RWPE2 (cell line): Measurements from ENCODE around the gene ADAMTS5.

Experiments
- ATAC-seq: fragments of 200-7000 bp; cut with Tn5 transposase; 3 replicates; pipeline ENCODE4 v1.9.1; 2021; ENCODE audit warnings: low read depth
- DNase-seq: peaks from one replicate; pipeline ENCODE4 v3.0.0-alpha.2; 2020; ENCODE audit warnings: low spot score
- H3K27ac ChIP-seq: fragments of 450-650 bp; 2 replicates; pipeline ENCODE4 v1.5.1; 2017; ENCODE audit warnings: mild to moderate bottlenecking; ENCODE audit not compliant: poor library complexity, severe bottlenecking
- H3K27me3 ChIP-seq: fragments of 250-450 bp; sonication (Bioruptor Pico); 2 replicates; pipeline ENCODE4 v1.5.1; 2021; ENCODE audit warnings: mild to moderate bottlenecking, moderate library complexity; ENCODE audit not compliant: insufficient read depth, poor library complexity, severe bottlenecking
- H3K36me3 ChIP-seq: fragments of 250-450 bp; sonication (Bioruptor Pico); 2 replicates; pipeline ENCODE4 v1.5.1; 2020; ENCODE audit warnings: low read depth, mild to moderate bottlenecking, moderate library complexity
- H3K4me1 ChIP-seq: fragments of 250-450 bp; sonication (Bioruptor Pico); 2 replicates; pipeline ENCODE4 v1.5.1; 2021; ENCODE audit warnings: mild to moderate bottlenecking, moderate library complexity; ENCODE audit not compliant: insufficient read depth, poor library complexity, severe bottlenecking
- H3K4me3 ChIP-seq: fragments of 250-450 bp; sonication (Bioruptor Pico); 2 replicates; pipeline ENCODE4 v1.5.1; 2021; ENCODE audit warnings: mild to moderate bottlenecking, moderate library complexity; ENCODE audit not compliant: severe bottlenecking
- H3K9me3 ChIP-seq: fragments of 250-450 bp; sonication (Bioruptor Pico); 2 replicates; pipeline ENCODE4 v1.5.1; 2021; ENCODE audit warnings: mild to moderate bottlenecking, moderate library complexity; ENCODE audit not compliant: severe bottlenecking
- CTCF ChIP-seq: fragments of 450-650 bp; IDR thresholded peaks from one replicate; pipeline ENCODE4 v1.5.1; 2017; ENCODE audit warnings: mild to moderate bottlenecking, moderate library complexity; ENCODE audit not compliant: poor library complexity, severe bottlenecking

Gene ADAMTS5

GRCh38 chr21:26977746-26978145, 10.9 kb upstream of the ADAMTS5 start:
- peaks cover 3% of the 10 kb centered on the region for H3K27me3 ChIP-seq
- TF ChIP-seq CTCF = no peak
- H3K9me3 ChIP-seq = no peaks in the 10 kb centered on the region
- no peaks in the 10 kb centered on the region for H3K36me3 ChIP-seq
- no peak for DNase-seq
- no peak overlapping the region for H3K27ac ChIP-seq
- no peak for ATAC-seq
- no peaks in the 10 kb centered on the region for H3K4me1 ChIP-seq
- H3K4me3 ChIP-seq = no peak overlapping the region

- TF ChIP-seq CTCF = no peak
- DNase-seq (no peak), ATAC-seq (no peak)
- Histone ChIP-seq H3K4me1 (no peaks in the 10 kb centered on the region), H3K4me3 (no peak overlapping the region), H3K27me3 (peaks cover 23% of the 10 kb centered on the region), H3K27ac (no peak overlapping the region), H3K9me3 (no peaks in the 10 kb centered on the region), H3K36me3 (no peaks in the 10 kb centered on the region)
Observed at GRCh38 chr21:26973226-26973625, 6.3 kb upstream of the ADAMTS5 start.

- Histone ChIP-seq H3K4me3 (no peak overlapping the region), H3K27me3 (peaks cover 34% of the 10 kb centered on the region), H3K4me1 (no peaks in the 10 kb centered on the region), H3K36me3 (no peaks in the 10 kb centered on the region), H3K27ac (no peak overlapping the region), H3K9me3 (no peaks in the 10 kb centered on the region)
- TF ChIP-seq CTCF = no peak
- DNase-seq (no peak), ATAC-seq (no peak)
Observed at GRCh38 chr21:26972192-26972591, 5.3 kb upstream of the ADAMTS5 start.

- Histone ChIP-seq H3K9me3 (no peaks in the 10 kb centered on the region), H3K4me3 (no peak overlapping the region), H3K36me3 (no peaks in the 10 kb centered on the region), H3K27me3 (peaks cover 53% of the 10 kb centered on the region), H3K27ac (no peak overlapping the region), H3K4me1 (no peaks in the 10 kb centered on the region)
- DNase-seq = no peak
- ATAC-seq = no peak
- no peak for TF ChIP-seq CTCF
Observed at GRCh38 chr21:26969971-26970725, 3.3 kb upstream of the ADAMTS5 start.

- Histone ChIP-seq H3K27ac (no peak overlapping the region), H3K27me3 (peaks cover 62% of the 10 kb centered on the region), H3K4me3 (no peak overlapping the region)
Observed at GRCh38 chr21:26966649-26967061, 233 bp downstream of the ADAMTS5 start.

More at GRCh38 chr21:26966649-26967061, 233 bp downstream of the ADAMTS5 start:
- H3K36me3 ChIP-seq = no peaks in the 10 kb centered on the region
- no peak for TF ChIP-seq CTCF
- DNase-seq = no peak
- ATAC-seq = peak; percentile 24; the same call in 1 of the 3 replicates
- no peaks in the 10 kb centered on the region for H3K4me1 ChIP-seq
- H3K9me3 ChIP-seq = no peaks in the 10 kb centered on the region
